Thoracic aorta (tissue), 2 donors: Measurements from ENCODE around the gene TSPAN11. TPM values are rescaled to one million over a fixed set of nuclear protein-coding genes. Genes with fewer than 3 reads are reported as not detected.
"Not testable (repeated sequence)": the region's sequence is repeated elsewhere in the genome, so short reads cannot be mapped to it uniquely, and the experiment has no call there.

Source experiments
- ATAC-seq: fragments of 150-250 bp; one replicate; pipeline ENCODE4 v1.8.0; 2017; ENCODE audit warnings: low read depth; ENCODE audit not compliant: insufficient number of reproducible peaks, low FRiP score
- DNase-seq: peaks from one replicate; pipeline ENCODE4 v3.0.0-alpha.2; 2020; ENCODE audit warnings: low spot score
- H3K27ac ChIP-seq, 2 donors: fragments of 200-600 bp; sonication (generic); 1 replicate in 1 of 2; 2 replicates in 1 of 2; pipeline ENCODE4 v1.5.1; 2016; ENCODE audit warnings: mild to moderate bottlenecking in 2 of 2, moderate library complexity in 2 of 2
- H3K27me3 ChIP-seq: fragments of 200-600 bp; sonication (generic); replicated peaks from 2 replicates; pipeline ENCODE4 v1.6.0; 2016; ENCODE audit warnings: mild to moderate bottlenecking; ENCODE audit not compliant: insufficient read depth
- H3K36me3 ChIP-seq: fragments of 200-600 bp; sonication (generic); one replicate; pipeline ENCODE4 v1.5.1; 2016
- H3K4me1 ChIP-seq, 2 donors: fragments of 200-600 bp; sonication (generic); 1 replicate in 1 of 2; 2 replicates in 1 of 2; pipeline versions ENCODE4 v1.5.1 to v1.6.0; 2016; ENCODE audit warnings: low read depth in 2 of 2, mild to moderate bottlenecking in 1 of 2; ENCODE audit not compliant: control insufficient read depth in 1 of 2
- H3K4me3 ChIP-seq: fragments of 200-600 bp; sonication (generic); 2 replicates; pipeline ENCODE4 v1.5.1; 2016; ENCODE audit warnings: mild to moderate bottlenecking
- H3K9me3 ChIP-seq: fragments of 200-600 bp; sonication (generic); 2 replicates; pipeline ENCODE4 v1.5.1; 2016
- total RNA-seq, 2 donors: library from RNA; depleted of rRNA; stranded (reverse); fragments of >200 nt; gene quantifications; one replicate each; pipeline versions ENCODE4 v1.1.0 to v1.2.3, GENCODE V29; 2016
- TF ChIP-seq, protein P1 (sequence below): fragments of 200-600 bp; sonication (generic); IDR thresholded peaks from one replicate; pipeline ENCODE4 v1.5.1; 2019; ENCODE audit warnings: antibody characterized with exemption

Gene TSPAN11
- total RNA-seq, 2 donors from 2014 or later, result 0.41 to 3.0 TPM

DNA sequence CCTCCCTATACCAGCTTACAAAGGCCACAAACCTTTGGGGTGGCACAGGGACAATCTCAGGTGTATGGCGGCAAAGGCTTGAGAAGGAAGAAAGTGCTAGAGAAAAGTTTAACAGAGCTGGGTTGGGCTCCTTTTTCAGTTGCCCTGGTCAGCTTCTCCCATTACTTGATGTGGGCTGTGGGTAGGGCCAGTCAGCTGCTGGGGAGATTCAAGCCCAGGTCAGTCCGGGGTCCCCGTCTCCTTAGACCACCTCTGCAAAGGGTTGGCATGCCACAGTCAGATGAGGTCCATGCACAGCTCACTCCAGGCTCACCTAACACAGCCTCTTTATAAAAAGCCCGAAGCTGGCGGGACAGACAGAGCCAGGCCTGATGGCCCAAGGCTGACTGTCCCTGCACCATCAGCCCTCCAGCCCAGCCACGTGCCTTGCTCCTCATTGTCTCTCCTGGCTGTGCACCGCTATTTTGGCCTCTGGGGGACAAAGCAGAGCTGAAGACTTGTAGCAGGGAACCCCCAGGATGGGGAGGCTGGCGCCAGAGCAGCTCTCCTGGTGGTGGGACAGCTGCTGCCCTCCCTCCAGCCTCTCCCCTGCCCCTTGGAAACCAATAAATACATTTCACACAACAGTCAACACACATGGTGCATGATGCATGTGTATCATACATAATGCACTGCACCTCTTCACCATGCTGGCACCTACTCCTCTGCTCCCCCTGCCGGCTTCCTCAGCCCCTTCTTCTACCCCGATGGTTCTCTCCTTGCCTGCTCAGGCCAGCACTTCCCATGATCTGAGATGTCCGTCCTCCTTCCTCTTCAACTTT is 85.4 kb downstream of the TSPAN11 start:
- Histone ChIP-seq H3K36me3 (no peaks in the 10 kb centered on the region), H3K27me3 (no peaks in the 10 kb centered on the region), H3K4me3 (no peak overlapping the region), H3K4me1 (no peaks in the 10 kb centered on the region), H3K27ac (no peak overlapping the region), H3K9me3 (no peaks in the 10 kb centered on the region)
- TF ChIP-seq, protein P1, sequence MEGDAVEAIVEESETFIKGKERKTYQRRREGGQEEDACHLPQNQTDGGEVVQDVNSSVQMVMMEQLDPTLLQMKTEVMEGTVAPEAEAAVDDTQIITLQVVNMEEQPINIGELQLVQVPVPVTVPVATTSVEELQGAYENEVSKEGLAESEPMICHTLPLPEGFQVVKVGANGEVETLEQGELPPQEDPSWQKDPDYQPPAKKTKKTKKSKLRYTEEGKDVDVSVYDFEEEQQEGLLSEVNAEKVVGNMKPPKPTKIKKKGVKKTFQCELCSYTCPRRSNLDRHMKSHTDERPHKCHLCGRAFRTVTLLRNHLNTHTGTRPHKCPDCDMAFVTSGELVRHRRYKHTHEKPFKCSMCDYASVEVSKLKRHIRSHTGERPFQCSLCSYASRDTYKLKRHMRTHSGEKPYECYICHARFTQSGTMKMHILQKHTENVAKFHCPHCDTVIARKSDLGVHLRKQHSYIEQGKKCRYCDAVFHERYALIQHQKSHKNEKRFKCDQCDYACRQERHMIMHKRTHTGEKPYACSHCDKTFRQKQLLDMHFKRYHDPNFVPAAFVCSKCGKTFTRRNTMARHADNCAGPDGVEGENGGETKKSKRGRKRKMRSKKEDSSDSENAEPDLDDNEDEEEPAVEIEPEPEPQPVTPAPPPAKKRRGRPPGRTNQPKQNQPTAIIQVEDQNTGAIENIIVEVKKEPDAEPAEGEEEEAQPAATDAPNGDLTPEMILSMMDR, result no peak
- DNase-seq (no peak), ATAC-seq (no peak)

- DNase-seq, H3K4me1 ChIP-seq, ATAC-seq, H3K27me3 ChIP-seq, H3K4me3 ChIP-seq, H3K9me3 ChIP-seq, H3K27ac ChIP-seq, H3K36me3 ChIP-seq: not testable (repeated sequence)
Observed at GRCh38 chr12:31012567-31012891, 86.0 kb downstream of the TSPAN11 start.

DNA sequence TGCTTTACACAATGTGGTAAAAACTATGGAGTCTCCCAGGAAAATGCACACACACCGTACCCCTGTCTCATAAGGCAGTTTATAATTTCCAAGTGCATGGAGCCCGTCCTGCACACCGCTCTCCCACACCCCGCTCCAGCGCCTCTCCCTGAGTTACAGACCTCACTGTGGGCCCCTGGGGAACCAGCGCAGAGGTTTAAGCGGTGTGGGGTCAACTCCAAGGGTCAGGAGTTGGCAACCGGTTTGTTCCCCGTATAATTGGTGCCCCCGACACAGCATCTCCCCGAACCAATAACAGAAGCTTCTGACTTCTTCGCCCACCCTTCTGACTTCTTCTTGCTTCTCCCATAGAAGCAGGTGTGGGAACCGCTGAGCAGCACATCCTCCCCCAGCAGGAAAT is 88.7 kb downstream of the TSPAN11 start:
- Histone ChIP-seq H3K27ac (no peak overlapping the region), H3K4me1 (no peaks in the 10 kb centered on the region), H3K4me3 (no peak overlapping the region), H3K9me3 (no peaks in the 10 kb centered on the region), H3K36me3 (no peaks in the 10 kb centered on the region), H3K27me3 (no peaks in the 10 kb centered on the region)
- TF ChIP-seq, protein P1, result no peak
- ATAC-seq (no peak), DNase-seq (no peak)

- TF ChIP-seq, protein P1, result no peak
- Histone ChIP-seq H3K4me1 (no peaks in the 10 kb centered on the region), H3K9me3 (no peaks in the 10 kb centered on the region), H3K27ac (no peak overlapping the region), H3K4me3 (no peak overlapping the region), H3K27me3 (no peaks in the 10 kb centered on the region), H3K36me3 (no peaks in the 10 kb centered on the region)
- no peak for DNase-seq
- ATAC-seq, result no peak
Observed at GRCh38 chr12:31016057-31016456, 89.5 kb downstream of the TSPAN11 start.

- TF ChIP-seq, protein P1, result no peak
- Histone ChIP-seq H3K27ac (no peak overlapping the region), H3K4me3 (no peak overlapping the region), H3K9me3 (no peaks in the 10 kb centered on the region), H3K4me1 (no peaks in the 10 kb centered on the region), H3K27me3 (no peaks in the 10 kb centered on the region), H3K36me3 (no peaks in the 10 kb centered on the region)
- DNase-seq (no peak), ATAC-seq (no peak)
Observed at GRCh38 chr12:31017535-31017934, 91.0 kb downstream of the TSPAN11 start.
